Left forelimb (tissue), 1 donor: ENCODE measurements around the gene CPA4.

ENCODE experiments used
- DNase-seq: peaks from one replicate; pipeline ENCODE4 v3.0.0-alpha.2; 2018; ENCODE audit warnings: low spot score

Gene CPA4

DNA sequence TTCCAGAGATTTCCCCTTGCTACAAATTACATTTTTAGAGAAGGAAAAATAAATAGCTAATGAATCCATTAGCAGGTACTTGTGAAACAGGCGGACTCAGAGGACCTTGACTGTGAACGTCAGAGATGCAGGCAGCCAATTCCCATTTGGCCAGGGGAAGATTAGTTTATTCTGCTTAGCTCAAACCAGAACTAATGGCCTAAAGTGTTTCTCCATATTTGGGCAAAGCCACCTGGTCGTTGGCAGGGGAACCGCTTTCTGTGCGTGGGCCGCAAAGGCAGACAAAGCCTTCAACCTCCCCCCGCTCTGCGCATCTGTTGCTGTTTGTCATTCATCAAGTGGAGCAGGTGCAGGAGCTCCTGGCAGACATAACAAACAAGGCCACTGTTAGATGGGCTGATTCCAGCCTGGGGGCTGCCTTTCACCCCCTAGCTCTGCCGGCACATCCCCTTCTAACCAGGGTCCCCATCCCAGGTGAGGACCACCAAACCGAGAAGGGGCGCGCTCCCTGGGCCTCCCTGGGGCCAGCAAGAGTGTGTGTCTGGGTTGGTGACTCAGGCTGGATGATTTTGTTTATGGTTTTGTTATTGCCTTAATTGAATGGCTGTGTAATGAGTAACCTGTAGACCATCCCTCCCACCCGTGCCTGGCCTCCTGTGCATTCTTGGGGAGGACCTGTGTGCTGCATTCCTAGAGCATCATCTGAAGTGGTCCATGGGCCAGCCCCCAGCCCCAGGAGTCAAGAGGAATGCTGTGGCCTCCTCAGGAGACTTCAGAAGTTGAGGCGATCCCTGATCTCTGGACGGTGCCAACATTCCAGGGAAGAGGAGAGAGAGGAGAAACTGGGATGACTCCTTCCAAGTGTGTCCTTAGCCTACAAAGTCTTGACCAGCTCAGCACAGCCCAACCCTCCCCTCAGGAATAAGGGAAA is 72.8 kb downstream of the CPA4 start:
- peak; percentile 90 for DNase-seq

GRCh38 chr7:130366564-130366963 is 73.6 kb downstream of the CPA4 start:
- no peak for DNase-seq

GRCh38 chr7:130367088-130367755 is 74.3 kb downstream of the CPA4 start:
- DNase-seq, result no peak

GRCh38 chr7:130367836-130368746 is 75.1 kb downstream of the CPA4 start:
- DNase-seq, result no peak

DNA sequence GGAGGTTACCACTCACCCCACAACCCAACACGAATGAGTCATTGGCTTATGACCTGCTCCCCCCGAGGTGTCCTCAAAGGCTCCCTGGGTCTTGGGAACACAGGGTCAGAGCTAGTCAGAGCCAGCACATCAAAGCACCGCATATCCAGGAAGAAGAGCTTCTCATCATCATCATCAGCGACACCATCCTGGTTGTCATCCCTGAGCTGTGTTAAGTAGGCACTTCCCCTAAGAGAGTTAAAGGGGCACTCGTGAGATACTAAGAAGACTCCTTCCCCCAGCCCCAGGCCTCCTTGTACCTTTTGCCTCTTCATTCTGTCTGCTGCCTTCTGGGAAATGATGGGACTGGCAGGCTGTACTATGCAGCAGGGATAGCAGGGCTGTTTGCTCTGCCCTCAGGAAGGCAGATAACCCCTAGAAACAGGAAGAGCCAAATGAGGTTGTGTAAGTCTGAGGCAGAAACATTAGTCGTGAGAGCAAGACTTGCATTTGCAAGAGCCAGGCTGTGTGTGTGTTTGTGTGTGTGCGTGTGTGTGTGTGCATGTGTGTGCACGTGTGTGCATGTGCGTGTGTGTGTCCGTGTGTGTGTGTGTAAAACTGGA is 76.2 kb downstream of the CPA4 start:
- no peak for DNase-seq

- no peak for DNase-seq
These were observed 77.0 kb downstream of the CPA4 start for GRCh38 chr7:130369831-130370550.

- DNase-seq, result no peak
These were observed 78.1 kb downstream of the CPA4 start for GRCh38 chr7:130371046-130371445.

DNA sequence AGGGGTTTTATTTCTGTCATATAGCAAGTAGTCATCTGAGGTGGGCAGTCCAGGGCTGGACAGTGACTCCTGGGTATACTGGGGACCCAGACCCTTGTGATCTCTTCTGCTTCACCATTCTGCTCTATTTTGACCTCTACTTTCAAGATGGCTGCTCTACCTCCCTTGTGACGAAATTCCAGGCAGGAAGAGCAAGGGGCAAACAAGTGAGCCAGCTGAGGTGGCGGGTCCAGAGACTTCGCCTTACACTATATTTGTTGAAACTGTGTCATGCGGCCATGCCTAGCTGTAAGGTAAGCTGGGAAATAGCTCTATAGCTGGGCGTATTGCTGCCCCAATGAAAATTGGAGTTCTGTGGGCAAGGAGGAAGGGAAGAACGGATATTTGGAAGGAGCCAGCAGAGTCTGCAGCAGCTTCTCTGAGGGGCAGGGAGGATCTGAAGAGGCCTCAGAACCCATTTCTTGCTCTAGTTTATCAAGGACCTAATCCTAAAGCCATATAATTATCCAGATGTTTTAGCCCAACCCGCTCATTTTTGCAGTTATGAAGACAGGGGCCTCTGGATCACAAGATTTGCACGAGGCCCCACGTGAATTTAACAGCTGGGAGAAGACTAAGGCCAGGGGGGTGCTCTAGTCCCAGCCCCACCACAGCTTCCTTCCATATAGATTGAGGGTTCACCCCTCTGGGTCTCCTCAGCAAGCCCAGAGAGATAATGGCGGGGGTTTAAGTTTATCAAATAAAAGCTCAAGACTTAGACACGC is 79.6 kb downstream of the CPA4 start:
- DNase-seq, result no peak
